K562 (cell line): ENCODE results near the gene PLA2G2C. TPM values are rescaled to one million over a fixed set of nuclear protein-coding genes. Genes with fewer than 3 reads are reported as not detected.

ENCODE experiments used
- ATF7 ChIP-seq: fragments of 450-650 bp; IDR thresholded peaks from 2 replicates; pipeline ENCODE4 v1.7.1; 2014; ENCODE audit warnings: mild to moderate bottlenecking, moderate library complexity
- BCL6 ChIP-seq: fragments of 250-450 bp; sonication (Bioruptor Pico); IDR thresholded peaks from 2 replicates; pipeline ENCODE4 v1.4.0; 2020
- BRD4 ChIP-seq: fragments of 200-600 bp; sonication (generic); IDR thresholded peaks from 2 replicates; pipeline ENCODE4 v1.6.1; 2017; ENCODE audit warnings: inconsistent platforms
- C11orf30 ChIP-seq: fragments of 450-650 bp; IDR thresholded peaks from 2 replicates; pipeline ENCODE4 v1.6.1; 2016; ENCODE audit warnings: low read depth, mild to moderate bottlenecking
- CC2D1A ChIP-seq: fragments of 450-650 bp; IDR thresholded peaks from 2 replicates; pipeline ENCODE4 v1.6.1; 2017; ENCODE audit warnings: mild to moderate bottlenecking
- CHD2 ChIP-seq: IDR thresholded peaks from 2 replicates; pipeline ENCODE4 v1.6.1; 2011; ENCODE audit warnings: low read depth, low read length
- EHMT2 ChIP-seq: fragments of 450-650 bp; IDR thresholded peaks from 2 replicates; pipeline ENCODE4 v1.6.1; 2018; ENCODE audit warnings: antibody characterized with exemption
- ELF2 ChIP-seq: fragments of 250-450 bp; sonication (Bioruptor Pico); IDR thresholded peaks from 2 replicates; pipeline ENCODE4 v1.5.0; 2021; ENCODE audit warnings: mild to moderate bottlenecking
- FOSL1 ChIP-seq: fragments of 200-800 bp; sonication (Bioruptor generic); conservative IDR thresholded peaks from 2 replicates; pipeline ENCODE4 v1.6.1; 2016; ENCODE audit warnings: missing genetic modification characterization, missing compliant biosample characterization
- FOXJ3 ChIP-seq: sonication (generic); formaldehyde crosslinking; IDR thresholded peaks from 2 replicates; pipeline ENCODE4 v1.4.0; 2020; ENCODE audit warnings: mild to moderate bottlenecking, missing genetic modification reagents
- GTF2A2 ChIP-seq: IDR thresholded peaks from 2 replicates; pipeline ENCODE4 v1.6.1; 2016; ENCODE audit warnings: mild to moderate bottlenecking, missing genetic modification characterization, missing compliant biosample characterization
- HDAC8 ChIP-seq: fragments of 450-650 bp; IDR thresholded peaks from 2 replicates; pipeline ENCODE4 v1.6.1; 2016; ENCODE audit warnings: mild to moderate bottlenecking, missing genetic modification characterization, moderate library complexity, missing compliant biosample characterization
- HNRNPUL1 ChIP-seq: fragments of 200-400 bp; formaldehyde crosslinking; IDR thresholded peaks from 2 replicates; pipeline ENCODE4 v1.6.1; 2017; ENCODE audit warnings: low read length
- JUND ChIP-seq, 2 experiments: IDR thresholded peaks; 2 replicates in 1 of 2; 3 replicates in 1 of 2; pipeline ENCODE4 v1.6.1; 2011; ENCODE audit warnings: borderline replicate concordance in 2 of 2, low read depth in 2 of 2, low read length in 2 of 2, improper control_type of control experiment in 1 of 2, missing biosample characterization in 1 of 2, missing genetic modification characterization in 1 of 2, missing genetic modification reagents in 1 of 2
- KLF13 ChIP-seq: fragments of 450-650 bp; IDR thresholded peaks from 2 replicates; pipeline ENCODE4 v1.6.1; 2016; ENCODE audit warnings: missing genetic modification characterization, low read depth, mild to moderate bottlenecking, missing compliant biosample characterization, moderate library complexity, borderline replicate concordance
- MAFF ChIP-seq: IDR thresholded peaks from 2 replicates; pipeline ENCODE4 v1.6.1; 2012; ENCODE audit warnings: low read length, improper control_type of control experiment
- MAFK ChIP-seq: IDR thresholded peaks from 2 replicates; pipeline ENCODE4 v1.6.1; 2011; ENCODE audit warnings: low read length, improper control_type of control experiment
- MCM2 ChIP-seq: fragments of 450-650 bp; IDR thresholded peaks from 2 replicates; pipeline ENCODE4 v1.6.1; 2017; ENCODE audit warnings: low read depth, mild to moderate bottlenecking
- MEIS2 ChIP-seq: fragments of 450-650 bp; IDR thresholded peaks from 2 replicates; pipeline ENCODE4 v1.6.1; 2014; ENCODE audit warnings: mild to moderate bottlenecking; ENCODE audit not compliant: partially characterized antibody
- NCOA4 ChIP-seq: fragments of 450-650 bp; IDR thresholded peaks from 2 replicates; pipeline ENCODE4 v1.6.1; 2018; ENCODE audit warnings: mild to moderate bottlenecking; ENCODE audit not compliant: partially characterized antibody
- NFIX ChIP-seq: fragments of 250-450 bp; sonication (Bioruptor Pico); IDR thresholded peaks from 2 replicates; pipeline ENCODE4 v1.4.0; 2020; ENCODE audit warnings: low read depth, mild to moderate bottlenecking, moderate library complexity
- PREB ChIP-seq: sonication (generic); formaldehyde crosslinking; IDR thresholded peaks from 2 replicates; pipeline ENCODE4 v1.8.1; 2023; ENCODE audit warnings: mild to moderate bottlenecking, missing genetic modification reagents
- PURB ChIP-seq: sonication (generic); formaldehyde crosslinking; IDR thresholded peaks from 2 replicates; pipeline ENCODE4 v1.9.0; 2021; ENCODE audit warnings: low read depth, mild to moderate bottlenecking, missing genetic modification reagents
- RFX1 ChIP-seq: fragments of 450-650 bp; IDR thresholded peaks from 2 replicates; pipeline ENCODE4 v1.6.1; 2016; ENCODE audit warnings: mild to moderate bottlenecking, moderate library complexity
- SNIP1 ChIP-seq: fragments of 450-650 bp; IDR thresholded peaks from 2 replicates; pipeline ENCODE4 v1.7.1; 2017; ENCODE audit warnings: low read depth, mild to moderate bottlenecking
- SREBF2 ChIP-seq: sonication (generic); formaldehyde crosslinking; IDR thresholded peaks from 2 replicates; pipeline ENCODE4 v1.4.0; 2020; ENCODE audit warnings: mild to moderate bottlenecking, missing genetic modification reagents
- SRF ChIP-seq, 2 experiments: fragments of 250-450, 450-650 bp in 1 of 2; sonication (Bioruptor Pico) in 1 of 2; sonication (generic) in 1 of 2; formaldehyde crosslinking; IDR thresholded peaks; 2 replicates each; pipeline versions ENCODE4 v1.5.0 to v1.5.1; 2020 to 2022; ENCODE audit warnings: mild to moderate bottlenecking in 1 of 2, missing genetic modification reagents in 1 of 2
- THRB ChIP-seq: fragments of 450-650 bp; formaldehyde crosslinking; conservative IDR thresholded peaks from 2 replicates; pipeline ENCODE4 v1.4.0; 2022; ENCODE audit warnings: mild to moderate bottlenecking, missing genetic modification characterization
- ZNF253 ChIP-seq: fragments of 250-450 bp; sonication (Bioruptor Pico); conservative IDR thresholded peaks from 2 replicates; pipeline ENCODE4 v1.6.1; 2021; ENCODE audit warnings: mild to moderate bottlenecking
- ZNF311 ChIP-seq: fragments of 250-450 bp; sonication (Bioruptor Pico); IDR thresholded peaks from 2 replicates; pipeline ENCODE4 v1.4.0; 2020; ENCODE audit warnings: mild to moderate bottlenecking, moderate library complexity
- ZNF316 ChIP-seq: fragments of 450-650 bp; IDR thresholded peaks from 2 replicates; pipeline ENCODE4 v1.6.1; 2016
- ZNF384 ChIP-seq: IDR thresholded peaks from 2 replicates; pipeline ENCODE4 v1.6.1; 2012; ENCODE audit warnings: low read depth, low read length, improper control_type of control experiment
- ZNF507 ChIP-seq: conservative IDR thresholded peaks from 2 replicates; pipeline ENCODE4 v1.6.1; 2017; ENCODE audit warnings: missing genetic modification characterization, missing compliant biosample characterization
- ZNF561 ChIP-seq: fragments of 450-650 bp; formaldehyde crosslinking; conservative IDR thresholded peaks from 2 replicates; pipeline ENCODE4 v1.4.0; 2020; ENCODE audit warnings: mild to moderate bottlenecking, moderate library complexity
- polyA plus RNA-seq, 8 experiments: library from polyadenylated mRNA; depleted of rRNA in 4 of 8; stranded (reverse) in 5 of 8; unstranded in 3 of 8; fragments of >200 nt; fragmentation: Nextera tagmentation in 2 of 8; fragmentation: Illumina TruSeq in 1 of 8; extraction: Ambion mirVana in 2 of 8; extraction: Trizol in 1 of 8; gene quantifications; 2 replicates each; pipeline versions ENCODE4 v1.2.1 to v1.2.3, GENCODE V29; 2011 to 2014; ENCODE audit warnings: inconsistent platforms in 1 of 8, missing spikeins in 1 of 8
- total RNA-seq, 7 experiments: library from RNA; depleted of rRNA in 6 of 7; stranded (reverse); fragments of >200 nt in 6 of 7; fragmentation: Illumina TruSeq in 2 of 7; extraction: Trizol in 2 of 7; gene quantifications; 2 replicates each; pipeline versions ENCODE4 v1.2.1 to v1.2.3, GENCODE V29; 2011 to 2021; ENCODE audit warnings: low replicate concordance in 1 of 7

The PLA2G2C gene
- total and polyA plus RNA-seq, 9 of the 15 experiments (the other 6 are each of a cell fraction or from before 2014, with no cell fraction given) = 0.14 to 0.49 (median 0.21) TPM

GRCh38 chr1:20192364-20192763 is 6.0 kb upstream of the PLA2G2C start (continued):
- TF ChIP-seq ZNF507 (tag) (no peak), HDAC8 (tag) (no peak), PREB (CRISPR knock-in tag) (no peak), PURB (CRISPR knock-in tag) (no peak), BCL6 (no peak), ATF7 (no peak), BRD4 (no peak), GTF2A2 (tag) (no peak), MEIS2 (no peak), MAFK (peak; percentile 53), MCM2 (no peak), SNIP1 (no peak), NFIX (no peak), JUND (IDR thresholded peaks at IDR 0.05; ENCODE audit: borderline replicate concordance, low read depth, low read length) (peak; percentile 51; the same call in 1 of the 2 replicates), JUND (tag; IDR thresholded peaks at IDR 0.05; ENCODE audit: borderline replicate concordance, low read depth, low read length) (no peak), ZNF561 (CRISPR knock-in tag) (no peak), CC2D1A (no peak), ZNF316 (peak; percentile 71), C11orf30 (peak; percentile 59; the same call in 1 of the 2 replicates), FOXJ3 (CRISPR knock-in tag) (no peak), KLF13 (tag) (no peak), FOSL1 (peak; percentile 53), ZNF311 (no peak), ZNF384 (no peak), CHD2 (no peak), EHMT2 (0 out of 2 replicates have a peak, but pooled peaks have one; percentile 38), ELF2 (CRISPR knock-in tag) (no peak), MAFF (no peak), NCOA4 (no peak), THRB (CRISPR knock-in tag) (no peak), HNRNPUL1 (no peak), ZNF253 (CRISPR knock-in tag) (no peak), RFX1 (no peak), SREBF2 (CRISPR knock-in tag) (no peak), SRF (CRISPR knock-in tag; IDR thresholded peaks at IDR 0.05) (peak in 1 of 2 experiments; percentile 56; a peak in 1 of 4 replicates)
